Neutrophil (primary cell): ENCODE results near the gene KIF3C.
"Not testable (repeated sequence)": the region's sequence is repeated elsewhere in the genome, so short reads cannot be mapped to it uniquely, and the experiment has no call there.

Source experiments
- H3K27ac ChIP-seq: fragments of 200-600 bp; sonication (generic); 2 replicates; pipeline ENCODE4 v1.5.1; 2016; ENCODE audit warnings: mild to moderate bottlenecking, moderate library complexity
- H3K27me3 ChIP-seq: fragments of 200-600 bp; sonication (generic); 2 replicates; pipeline ENCODE4 v1.6.0; 2016; ENCODE audit warnings: mild to moderate bottlenecking
- H3K36me3 ChIP-seq: fragments of 200-600 bp; sonication (generic); 2 replicates; pipeline ENCODE4 v1.5.1; 2017
- H3K4me1 ChIP-seq, 2 experiments: fragments of 200-600 bp in 1 of 2; sonication (generic) in 1 of 2; 1 replicate in 1 of 2; 2 replicates in 1 of 2; pipeline versions ENCODE4 v1.5.1 to v1.6.1; 2013 to 2016; ENCODE audit warnings: low read depth in 1 of 2, low read length in 1 of 2, mild to moderate bottlenecking in 1 of 2, moderate library complexity in 1 of 2; ENCODE audit not compliant: control insufficient read depth in 1 of 2, insufficient read depth in 1 of 2
- H3K4me3 ChIP-seq, 2 experiments: fragments of 200-600 bp in 1 of 2; sonication (generic) in 1 of 2; 1 replicate in 1 of 2; 2 replicates in 1 of 2; pipeline ENCODE4 v1.5.1; 2013 to 2016; ENCODE audit warnings: low read depth in 1 of 2, low read length in 1 of 2, mild to moderate bottlenecking in 1 of 2, moderate library complexity in 1 of 2
- H3K9me3 ChIP-seq: fragments of 200-600 bp; sonication (generic); 2 replicates; pipeline ENCODE4 v1.5.1; 2016
- CTCF ChIP-seq: fragments of 200-600 bp; sonication (generic); IDR thresholded peaks from 2 replicates; pipeline ENCODE4 v1.5.1; 2016; ENCODE audit warnings: antibody characterized with exemption

The KIF3C gene

GRCh38 chr2:25920786-25921415 lies 61.4 kb downstream of the KIF3C start:
- H3K27me3 ChIP-seq = peaks cover 22% of the 10 kb centered on the region
- no peaks in the 10 kb centered on the region for H3K9me3 ChIP-seq
- H3K4me3 ChIP-seq = no peak overlapping the region
- H3K27ac ChIP-seq = no peak overlapping the region
- peaks cover 0 to 2% of the 10 kb centered on the region in 2 experiments for H3K4me1 ChIP-seq
- no peaks in the 10 kb centered on the region for H3K36me3 ChIP-seq
- no peak for TF ChIP-seq CTCF

DNA sequence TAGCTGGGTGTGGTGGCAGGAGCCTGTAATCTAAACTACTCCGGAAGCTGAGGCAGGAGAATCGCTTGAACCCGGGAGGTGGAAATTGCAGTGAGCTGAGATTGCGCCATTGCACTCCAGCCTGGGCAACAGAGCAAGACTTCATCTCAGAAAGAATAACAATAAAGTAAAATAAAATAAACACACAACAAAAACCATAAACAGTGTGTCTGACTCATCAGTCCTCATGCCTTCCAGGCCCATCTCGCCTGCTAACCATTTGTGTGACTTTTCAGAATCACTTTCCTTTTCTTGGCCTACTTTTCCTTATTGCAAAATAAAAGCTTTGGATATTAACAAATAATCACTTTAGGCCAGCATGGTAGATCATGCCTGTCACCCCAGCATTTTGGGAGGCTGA lies 62.0 kb downstream of the KIF3C start:
- TF ChIP-seq CTCF = no peak
- Histone ChIP-seq H3K9me3 (no peaks in the 10 kb centered on the region), H3K4me3 (no peak overlapping the region)

GRCh38 chr2:25917832-25918231 lies 64.5 kb downstream of the KIF3C start:
- peaks cover 0 to 2% of the 10 kb centered on the region in 2 experiments for H3K4me1 ChIP-seq
- TF ChIP-seq CTCF = no peak
- peaks cover 18% of the 10 kb centered on the region for H3K27me3 ChIP-seq

More for the DNA sequence above, 62.0 kb downstream of the KIF3C start:
- H3K4me1 ChIP-seq = peaks cover 0 to 2% of the 10 kb centered on the region in 2 experiments
- H3K36me3 ChIP-seq = no peaks in the 10 kb centered on the region
- no peak overlapping the region for H3K27ac ChIP-seq
- peaks cover 22% of the 10 kb centered on the region for H3K27me3 ChIP-seq

GRCh38 chr2:25917411-25917810 lies 64.9 kb downstream of the KIF3C start:
- not testable (repeated sequence) for H3K36me3 ChIP-seq, H3K9me3 ChIP-seq, H3K4me1 ChIP-seq, H3K4me3 ChIP-seq, H3K27ac ChIP-seq
- peaks cover 18% of the 10 kb centered on the region for H3K27me3 ChIP-seq

More at GRCh38 chr2:25917832-25918231, 64.5 kb downstream of the KIF3C start:
- Histone ChIP-seq H3K9me3 (no peaks in the 10 kb centered on the region), H3K36me3 (no peaks in the 10 kb centered on the region), H3K4me3 (no peak overlapping the region), H3K27ac (no peak overlapping the region)

- not testable (repeated sequence) for H3K36me3 ChIP-seq, H3K27ac ChIP-seq, H3K4me3 ChIP-seq, H3K4me1 ChIP-seq, H3K9me3 ChIP-seq
- H3K27me3 ChIP-seq = peaks cover 18% of the 10 kb centered on the region
These were observed 66.1 kb downstream of the KIF3C start for GRCh38 chr2:25915944-25916772.

- not testable (repeated sequence) for H3K27ac ChIP-seq, H3K36me3 ChIP-seq, H3K4me3 ChIP-seq, H3K4me1 ChIP-seq, H3K9me3 ChIP-seq
- peaks cover 18% of the 10 kb centered on the region for H3K27me3 ChIP-seq
These were observed 66.9 kb downstream of the KIF3C start for GRCh38 chr2:25915411-25915810.

DNA sequence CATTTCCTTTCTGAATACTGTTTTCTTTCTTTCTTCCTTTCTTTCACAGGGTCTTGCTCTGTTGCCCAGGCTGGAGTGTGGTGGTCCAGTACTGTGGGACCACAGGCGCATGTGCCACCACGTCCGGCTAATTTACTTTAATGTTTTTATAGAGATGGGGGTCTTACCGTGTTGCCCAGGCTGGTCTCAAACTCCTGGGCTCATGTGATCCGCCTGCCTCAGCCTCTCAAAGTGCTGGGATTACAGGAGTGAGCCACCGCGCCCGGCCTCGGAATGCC lies 68.7 kb downstream of the KIF3C start:
- not testable (repeated sequence) for H3K4me1 ChIP-seq, H3K4me3 ChIP-seq, H3K27ac ChIP-seq, H3K36me3 ChIP-seq, H3K9me3 ChIP-seq
- H3K27me3 ChIP-seq = peaks cover 18% of the 10 kb centered on the region
